ENCODE measurements around the gene DGKB. TPM values are rescaled to one million over a fixed set of nuclear protein-coding genes. Genes with fewer than 3 reads are reported as not detected.

The DGKB gene
- total and polyA plus RNA-seq, 2 of the 8 experiments (the other 6 are each of a cell fraction or from before 2014, with no cell fraction given) = 1.9 to 2.6 TPM

DNA sequence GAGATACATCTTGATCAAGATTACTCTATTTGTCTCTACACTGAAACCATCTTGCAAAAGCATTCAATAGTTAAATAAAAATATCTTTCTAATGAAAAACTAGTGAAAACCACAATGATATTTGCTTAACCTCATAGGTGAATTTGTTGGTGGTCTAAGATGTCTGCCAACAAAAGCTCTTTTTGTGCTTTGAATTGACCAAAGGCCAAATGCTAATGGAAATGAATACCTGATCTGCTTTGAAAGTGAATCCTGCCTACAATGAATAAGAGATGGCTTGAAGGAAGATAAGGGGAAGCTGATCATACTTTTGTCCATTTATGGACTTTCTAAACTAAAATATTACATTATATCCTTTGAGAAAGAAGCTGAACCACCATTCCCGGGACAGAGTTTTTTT is 684.2 kb downstream of the DGKB start:
- Histone ChIP-seq H2AFZ (ENCODE audit: low read length) (no peak overlapping the region), H3K9ac (replicated peaks in 1 of 4; ENCODE audit: extremely low read depth in 1 of 4, low read depth in 3 of 4, low read length in 3 of 4) (no peak overlapping the region), H3K4me1 (replicated peaks in 1 of 4; ENCODE audit: control insufficient read depth in 3 of 4, insufficient read depth in 4 of 4, low read length in 3 of 4) (no peaks in the 10 kb centered on the region; a peak in 1 of 7 replicates), H3K27me3 (replicated peaks in 1 of 4; ENCODE audit: control insufficient read depth in 3 of 4, extremely low read depth in 1 of 4, insufficient read depth in 3 of 4, low read length in 3 of 4) (no peaks in the 10 kb centered on the region), H3K23ac (ENCODE audit: insufficient read length) (no peak overlapping the region), H4K91ac (replicated peaks; ENCODE audit: insufficient read length, low read length) (no peak overlapping the region), H4K8ac (ENCODE audit: extremely low read depth, insufficient read depth, low read length) (no peak overlapping the region), H2BK20ac (ENCODE audit: low read length) (no peak overlapping the region), H3K23me2 (ENCODE audit: low read depth, low read length) (no peaks in the 10 kb centered on the region), H2BK12ac (ENCODE audit: low read depth, low read length) (no peak overlapping the region), H4K20me1 (replicated peaks in 1 of 2; ENCODE audit: control insufficient read depth in 1 of 2, insufficient read depth in 2 of 2, low read length in 2 of 2) (no peaks in the 10 kb centered on the region), H2BK5ac (ENCODE audit: low read depth, low read length) (no peak overlapping the region), H3K79me2 (ENCODE audit: control insufficient read depth in 1 of 2, insufficient read depth in 2 of 2, low read length in 2 of 2) (no peaks in the 10 kb centered on the region), H3K79me1 (ENCODE audit: low read depth, low read length) (no peaks in the 10 kb centered on the region), H3K56ac (replicated peaks; ENCODE audit: insufficient read length, low read depth, low read length) (no peak overlapping the region), H3K27ac (ENCODE audit: low read depth, low read length) (no peak overlapping the region), H3K36me3 (ENCODE audit: control insufficient read depth in 2 of 4, insufficient read depth in 4 of 4, low read length in 3 of 4) (no peaks in the 10 kb centered on the region), H3K18ac (ENCODE audit: extremely low read depth, low read length) (no peak overlapping the region), H3K4me3 (ENCODE audit: extremely low read depth in 1 of 4, insufficient read depth in 2 of 4, low read depth in 3 of 4, low read length in 4 of 4) (no peak overlapping the region), H3K14ac (ENCODE audit: insufficient read length) (no peak overlapping the region), H2BK15ac (ENCODE audit: low read length) (no peak overlapping the region), H3K4ac (replicated peaks; ENCODE audit: insufficient read length, low read depth, low read length) (no peak overlapping the region), H4K5ac (ENCODE audit: insufficient read length, low read depth, low read length) (no peak overlapping the region), H3K9me3 (ENCODE audit: insufficient read depth in 2 of 2, low read depth in 1 of 2, low read length in 1 of 2) (no peaks in the 10 kb centered on the region), H2AK5ac (ENCODE audit: low read depth, low read length) (no peak overlapping the region), H2BK120ac (replicated peaks; ENCODE audit: low read depth, low read length) (no peak overlapping the region), H3K4me2 (ENCODE audit: insufficient read depth in 1 of 2, low read depth in 2 of 2, low read length in 2 of 2) (no peak overlapping the region)
- DNase-seq (ENCODE audit: low read depth in 1 of 2, low spot score in 2 of 2) (no peak), FAIRE-seq (no peak)
- WGBS, 2 experiments (ENCODE audit: extremely low coverage in 1 of 2, insufficient coverage in 1 of 2, insufficient read length in 1 of 2, insufficient replicate concordance in 2 of 2, low coverage in 1 of 2, low lambda C conversion rate in 2 of 2, missing lambda C conversion rate in 1 of 2) = 94% methylated on average over 1 of the region's 1 CpG; no CpG with 5 or more reads in 1 of the 2 experiments
- ChIA-PET CTCF (ENCODE audit: partially characterized antibody) (interaction anchor here (0.8 kb wide), 1 partner anchor 32 kb away, joined by 3 read pairs; no protein-coding TSS in a partner anchor), POLR2A (ENCODE audit: partially characterized antibody) (no interaction called here)
- TF ChIP-seq FOSL1 (IDR thresholded peaks at IDR 0.05; ENCODE audit: insufficient read depth, low read depth, low read length) (no peak), TBP (IDR thresholded peaks at IDR 0.05; ENCODE audit: low read depth, low read length) (no peak), KDM5A (IDR thresholded peaks at IDR 0.05; ENCODE audit: low read length) (no peak), SIN3A (conservative IDR thresholded peaks at IDR 0.05 in 1 of 2, IDR thresholded peaks at IDR 0.05 in 1 of 2; ENCODE audit: low read depth in 1 of 2, low read length in 2 of 2) (no peak), CEBPB (IDR thresholded peaks at IDR 0.05; ENCODE audit: low read depth, low read length) (no peak), JUN (IDR thresholded peaks at IDR 0.05; ENCODE audit: low read depth, low read length) (no peak), POLR2AphosphoS5 (IDR thresholded peaks at IDR 0.05; ENCODE audit: low read depth, low read length) (no peak), BACH1 (IDR thresholded peaks at IDR 0.05; ENCODE audit: low read length) (no peak), RFX5 (IDR thresholded peaks at IDR 0.05; ENCODE audit: borderline replicate concordance, low read depth, low read length) (no peak)
- TF ChIP-seq, protein P1, sequence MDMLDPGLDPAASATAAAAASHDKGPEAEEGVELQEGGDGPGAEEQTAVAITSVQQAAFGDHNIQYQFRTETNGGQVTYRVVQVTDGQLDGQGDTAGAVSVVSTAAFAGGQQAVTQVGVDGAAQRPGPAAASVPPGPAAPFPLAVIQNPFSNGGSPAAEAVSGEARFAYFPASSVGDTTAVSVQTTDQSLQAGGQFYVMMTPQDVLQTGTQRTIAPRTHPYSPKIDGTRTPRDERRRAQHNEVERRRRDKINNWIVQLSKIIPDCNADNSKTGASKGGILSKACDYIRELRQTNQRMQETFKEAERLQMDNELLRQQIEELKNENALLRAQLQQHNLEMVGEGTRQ (IDR thresholded peaks at IDR 0.05; ENCODE audit: low read length) = no peak
- TF ChIP-seq, protein P2, sequence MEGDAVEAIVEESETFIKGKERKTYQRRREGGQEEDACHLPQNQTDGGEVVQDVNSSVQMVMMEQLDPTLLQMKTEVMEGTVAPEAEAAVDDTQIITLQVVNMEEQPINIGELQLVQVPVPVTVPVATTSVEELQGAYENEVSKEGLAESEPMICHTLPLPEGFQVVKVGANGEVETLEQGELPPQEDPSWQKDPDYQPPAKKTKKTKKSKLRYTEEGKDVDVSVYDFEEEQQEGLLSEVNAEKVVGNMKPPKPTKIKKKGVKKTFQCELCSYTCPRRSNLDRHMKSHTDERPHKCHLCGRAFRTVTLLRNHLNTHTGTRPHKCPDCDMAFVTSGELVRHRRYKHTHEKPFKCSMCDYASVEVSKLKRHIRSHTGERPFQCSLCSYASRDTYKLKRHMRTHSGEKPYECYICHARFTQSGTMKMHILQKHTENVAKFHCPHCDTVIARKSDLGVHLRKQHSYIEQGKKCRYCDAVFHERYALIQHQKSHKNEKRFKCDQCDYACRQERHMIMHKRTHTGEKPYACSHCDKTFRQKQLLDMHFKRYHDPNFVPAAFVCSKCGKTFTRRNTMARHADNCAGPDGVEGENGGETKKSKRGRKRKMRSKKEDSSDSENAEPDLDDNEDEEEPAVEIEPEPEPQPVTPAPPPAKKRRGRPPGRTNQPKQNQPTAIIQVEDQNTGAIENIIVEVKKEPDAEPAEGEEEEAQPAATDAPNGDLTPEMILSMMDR (IDR thresholded peaks at IDR 0.05; ENCODE audit: control extremely low read depth in 1 of 3, insufficient read depth in 1 of 3, low read depth in 1 of 3, low read length in 3 of 3) = no peak

Measured in H1 (cell line).